Skeletal muscle tissue (tissue), 4 donors: ENCODE data around the gene CLRN1. TPM values are rescaled to one million over a fixed set of nuclear protein-coding genes. Genes with fewer than 3 reads are reported as not detected.
A peak's percentile ranks its signal among the peaks of the same experiment; 100 is the strongest.

Experiments used
- H3K27ac ChIP-seq: one replicate; pipeline ENCODE4 v1.7.0; 2013; ENCODE audit warnings: mild to moderate bottlenecking, low read depth, low read length, inconsistent platforms
- H3K27me3 ChIP-seq, 3 donors: one replicate each; pipeline ENCODE4 v1.7.0; 2013; ENCODE audit warnings: low read length in 3 of 3; ENCODE audit not compliant: control insufficient read depth in 3 of 3, insufficient read depth in 3 of 3
- H3K36me3 ChIP-seq, 3 donors: one replicate each; pipeline ENCODE4 v1.7.0; 2013; ENCODE audit warnings: low read length in 3 of 3; ENCODE audit not compliant: control insufficient read depth in 3 of 3, insufficient read depth in 3 of 3
- H3K4me1 ChIP-seq, 3 donors: one replicate each; pipeline ENCODE4 v1.7.0; 2013; ENCODE audit warnings: low read length in 3 of 3, mild to moderate bottlenecking in 3 of 3; ENCODE audit not compliant: control insufficient read depth in 3 of 3, insufficient read depth in 3 of 3
- H3K4me3 ChIP-seq, 3 donors: one replicate each; pipeline ENCODE4 v1.7.0; 2013; ENCODE audit warnings: low read length in 3 of 3
- H3K9ac ChIP-seq, 3 donors: one replicate each; pipeline ENCODE4 v1.7.0; 2013; ENCODE audit warnings: low read length in 3 of 3, mild to moderate bottlenecking in 3 of 3, moderate library complexity in 2 of 3, low read depth in 1 of 3
- H3K9me3 ChIP-seq, 3 donors: one replicate each; pipeline ENCODE4 v1.7.0; 2013; ENCODE audit warnings: low read length in 3 of 3; ENCODE audit not compliant: control insufficient read depth in 3 of 3
- total RNA-seq: library from RNA; depleted of rRNA; stranded (reverse); fragments of >200 nt; gene quantifications from one replicate; pipeline ENCODE4 v1.2.3, GENCODE V29; 2014
- donor health status: Osteomylitis.

Gene CLRN1
- total RNA-seq, 1 donor from 2014 or later, result not detected

DNA sequence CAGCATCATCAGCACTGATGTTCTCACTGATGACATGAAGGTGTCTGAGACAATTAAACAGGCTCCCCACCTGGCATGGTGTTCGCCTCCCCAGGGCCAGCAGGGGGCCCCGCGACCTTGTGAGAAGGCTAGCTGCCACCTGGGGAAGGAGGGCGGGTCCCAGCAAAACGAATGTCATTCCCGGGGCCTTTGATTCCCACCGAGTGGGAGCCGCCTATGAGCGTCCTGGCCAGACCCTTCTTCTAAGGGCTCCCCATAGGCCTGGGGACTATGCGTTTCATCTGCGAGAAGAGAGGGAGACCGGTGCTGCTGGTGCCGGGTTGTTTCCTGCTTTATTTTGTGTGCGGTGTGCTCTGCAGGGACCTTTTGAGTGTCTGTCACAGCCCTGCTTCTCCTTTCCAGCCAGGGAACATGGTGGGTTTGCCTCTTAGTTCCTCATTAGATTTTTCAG lies 46.8 kb downstream of the CLRN1 start:
- Histone ChIP-seq H3K4me1 (peaks cover 0 to 2% (median 0%) of the 10 kb centered on the region in 3 donors), H3K27ac (no peak overlapping the region), H3K4me3 (no peak overlapping the region), H3K27me3 (peaks cover 3 to 8% (median 5%) of the 10 kb centered on the region in 3 donors), H3K9me3 (no peaks in the 10 kb centered on the region), H3K9ac (no peak overlapping the region), H3K36me3 (no peaks in the 10 kb centered on the region)

- H3K4me3 ChIP-seq, result no peak overlapping the region
- H3K27me3 ChIP-seq, result peaks cover 3 to 10% (median 9%) of the 10 kb centered on the region in 3 donors
- no peak overlapping the region for H3K27ac ChIP-seq
- no peak overlapping the region for H3K9ac ChIP-seq
- peaks cover 0 to 2% (median 0%) of the 10 kb centered on the region in 3 donors for H3K4me1 ChIP-seq
- H3K36me3 ChIP-seq, result no peaks in the 10 kb centered on the region
- no peaks in the 10 kb centered on the region for H3K9me3 ChIP-seq
Measured at GRCh38 chr3:150922611-150923010, 49.9 kb downstream of the CLRN1 start.

DNA sequence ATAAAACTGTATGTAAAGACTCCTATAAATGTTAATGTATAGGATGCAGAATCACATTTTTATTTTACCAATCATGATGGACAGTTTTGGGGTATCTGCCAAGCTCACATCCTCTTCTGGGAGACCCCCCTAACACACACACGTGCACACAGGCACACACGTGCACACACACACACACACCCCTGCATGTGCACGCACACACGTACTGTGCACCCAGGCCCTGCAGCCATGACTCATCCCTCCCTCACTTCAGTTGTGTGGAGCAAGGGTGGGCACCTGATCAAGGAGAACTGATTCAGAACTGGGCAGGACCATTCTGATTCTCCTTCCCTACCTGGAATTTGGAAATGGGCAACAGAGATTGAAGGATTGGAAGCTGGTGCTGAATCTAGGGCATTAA lies 51.3 kb downstream of the CLRN1 start:
- H3K4me3 ChIP-seq, result no peak overlapping the region
- H3K9me3 ChIP-seq, result no peaks in the 10 kb centered on the region
- no peaks in the 10 kb centered on the region for H3K36me3 ChIP-seq
- no peak overlapping the region for H3K9ac ChIP-seq
- peaks cover 0 to 2% (median 0%) of the 10 kb centered on the region in 3 donors for H3K4me1 ChIP-seq
- peaks cover 3 to 10% (median 9%) of the 10 kb centered on the region in 3 donors for H3K27me3 ChIP-seq
- no peak overlapping the region for H3K27ac ChIP-seq

DNA sequence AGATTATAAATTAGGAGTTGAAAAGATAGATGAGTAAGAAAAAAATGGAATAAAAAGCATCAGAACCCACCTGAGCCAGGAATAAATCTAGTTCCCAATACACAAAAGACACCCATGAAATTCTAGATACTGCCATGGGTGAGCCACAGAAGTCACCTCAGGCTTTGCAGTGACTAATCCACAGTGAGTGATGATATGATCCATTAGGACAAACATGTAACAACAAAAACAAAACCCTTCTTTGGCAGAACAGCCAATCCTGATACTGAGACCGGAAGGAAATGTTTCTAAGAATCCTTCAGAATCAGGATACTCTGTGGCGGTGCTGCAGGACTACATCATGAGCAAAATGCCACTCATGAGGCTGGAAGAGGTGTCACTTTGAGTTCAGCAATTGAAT lies 52.3 kb downstream of the CLRN1 start:
- Histone ChIP-seq H3K9ac (no peak overlapping the region), H3K9me3 (no peaks in the 10 kb centered on the region), H3K36me3 (no peaks in the 10 kb centered on the region), H3K4me1 (no peaks in the 10 kb centered on the region), H3K4me3 (no peak overlapping the region), H3K27me3 (peaks cover 0 to 5% (median 4%) of the 10 kb centered on the region in 3 donors), H3K27ac (no peak overlapping the region)

- Histone ChIP-seq H3K27ac (no peak overlapping the region), H3K9ac (no peak overlapping the region), H3K4me1 (peaks cover 0 to 4% (median under 1%) of the 10 kb centered on the region in 3 donors), H3K4me3 (no peak overlapping the region), H3K9me3 (no peaks in the 10 kb centered on the region), H3K36me3 (no peaks in the 10 kb centered on the region), H3K27me3 (peaks cover 0 to 4% (median 2%) of the 10 kb centered on the region in 3 donors)
Measured at GRCh38 chr3:150917951-150918350, 54.6 kb downstream of the CLRN1 start.

DNA sequence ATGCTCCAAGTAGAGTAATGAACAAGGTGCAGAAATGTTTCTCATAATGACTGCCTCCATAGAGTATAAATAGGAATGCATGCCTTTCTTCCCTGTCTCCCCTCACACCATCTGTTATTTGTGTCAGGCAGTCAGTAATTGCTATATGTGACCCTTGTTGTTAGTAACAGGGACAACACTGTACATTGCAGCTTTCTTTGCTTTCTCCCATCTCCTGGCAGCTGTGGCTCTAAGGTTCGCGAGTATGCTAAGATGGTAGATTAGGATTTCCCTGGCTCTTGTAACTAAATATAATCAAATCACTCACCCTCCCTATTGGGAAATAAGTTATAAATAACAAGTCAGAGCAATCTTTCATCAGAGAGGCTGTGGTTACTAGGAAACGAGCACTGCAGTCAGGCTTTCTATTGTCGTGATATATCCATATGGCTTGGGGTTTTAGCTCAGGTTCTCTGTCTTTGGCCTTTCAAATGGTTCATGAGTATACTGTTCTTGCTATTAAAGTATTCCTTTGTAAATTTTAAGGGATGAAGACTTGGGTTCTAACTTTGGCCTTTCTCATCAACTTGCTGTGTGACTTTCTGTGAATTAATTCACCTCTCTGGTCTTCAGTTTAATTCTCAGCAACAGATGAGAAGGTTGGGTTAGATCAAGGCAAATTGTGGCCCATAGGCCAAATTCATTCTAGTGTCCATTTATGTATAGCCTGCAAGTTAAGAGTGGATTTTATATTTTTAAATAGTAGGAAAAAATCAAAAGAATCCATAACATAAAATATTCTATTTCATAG lies 59.2 kb downstream of the CLRN1 start:
- H3K27ac ChIP-seq, result peak overlapping the region; percentile 1
- no peak overlapping the region for H3K4me3 ChIP-seq
- no peak overlapping the region for H3K9ac ChIP-seq
- no peaks in the 10 kb centered on the region for H3K36me3 ChIP-seq
- H3K27me3 ChIP-seq, result peaks cover 0 to 4% (median 0%) of the 10 kb centered on the region in 3 donors
- H3K9me3 ChIP-seq, result no peaks in the 10 kb centered on the region
- peaks cover 0 to 4% (median 4%) of the 10 kb centered on the region in 3 donors for H3K4me1 ChIP-seq

- peaks cover 0 to 4% (median 4%) of the 10 kb centered on the region in 3 donors for H3K4me1 ChIP-seq
- H3K27me3 ChIP-seq, result no peaks in the 10 kb centered on the region
- H3K36me3 ChIP-seq, result no peaks in the 10 kb centered on the region
- H3K27ac ChIP-seq, result peak overlapping the region; percentile 1
- no peak overlapping the region for H3K9ac ChIP-seq
- H3K4me3 ChIP-seq, result no peak overlapping the region
- no peaks in the 10 kb centered on the region for H3K9me3 ChIP-seq
Measured at GRCh38 chr3:150912501-150912900, 60.0 kb downstream of the CLRN1 start.

GRCh38 chr3:150911771-150912170 lies 60.8 kb downstream of the CLRN1 start:
- H3K9me3 ChIP-seq, result peaks cover 0 to 2% (median 0%) of the 10 kb centered on the region in 3 donors
- H3K36me3 ChIP-seq, result no peaks in the 10 kb centered on the region
- no peaks in the 10 kb centered on the region for H3K27me3 ChIP-seq
- peaks cover 0 to 4% (median 4%) of the 10 kb centered on the region in 3 donors for H3K4me1 ChIP-seq
- H3K27ac ChIP-seq, result no peak overlapping the region
- H3K9ac ChIP-seq, result no peak overlapping the region
- H3K4me3 ChIP-seq, result no peak overlapping the region

DNA sequence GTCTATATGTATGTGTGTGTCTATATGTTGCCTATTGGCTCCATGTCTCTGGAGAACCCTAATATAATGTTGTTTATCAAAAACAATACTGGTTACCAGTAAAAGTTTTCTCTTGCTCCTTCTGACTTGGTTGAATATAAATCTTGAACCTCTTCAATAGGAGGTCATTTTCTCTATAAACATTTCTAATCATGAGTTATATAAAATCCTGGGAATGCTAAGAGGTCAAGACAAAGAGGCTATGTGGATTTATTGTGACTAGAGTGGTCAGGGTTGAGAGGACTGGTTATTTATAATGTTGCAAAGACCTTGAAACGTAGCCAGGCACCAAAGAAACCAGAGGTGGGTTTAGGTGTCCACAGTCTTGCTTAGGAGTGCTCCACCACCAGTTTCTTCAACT lies 66.1 kb downstream of the CLRN1 start:
- Histone ChIP-seq H3K4me3 (no peak overlapping the region), H3K27me3 (no peaks in the 10 kb centered on the region), H3K4me1 (no peaks in the 10 kb centered on the region), H3K36me3 (no peaks in the 10 kb centered on the region), H3K27ac (no peak overlapping the region), H3K9ac (no peak overlapping the region), H3K9me3 (peaks cover 0 to 2% (median 0%) of the 10 kb centered on the region in 3 donors)

DNA sequence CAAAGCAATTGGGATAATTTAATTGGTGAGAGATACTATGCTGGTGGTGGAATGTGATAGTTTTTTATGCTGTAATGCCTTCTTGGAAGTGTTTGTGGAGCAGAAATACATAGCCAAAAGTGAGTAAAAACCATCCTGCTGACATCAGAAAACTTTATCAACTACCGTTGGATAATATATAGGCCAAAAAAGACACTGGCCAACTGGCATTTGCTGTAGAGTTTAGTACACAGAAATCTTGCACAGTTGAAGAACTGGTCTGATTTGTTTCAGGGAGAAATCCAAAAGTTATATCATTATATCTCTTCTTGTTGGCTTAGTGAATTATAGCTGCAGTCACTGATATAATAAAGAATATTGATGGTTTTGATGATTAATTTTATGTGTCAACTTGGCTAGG lies 66.8 kb downstream of the CLRN1 start:
- Histone ChIP-seq H3K9me3 (peaks cover 0 to 2% (median 0%) of the 10 kb centered on the region in 3 donors), H3K27ac (no peak overlapping the region), H3K4me1 (no peaks in the 10 kb centered on the region), H3K9ac (no peak overlapping the region), H3K36me3 (no peaks in the 10 kb centered on the region), H3K27me3 (no peaks in the 10 kb centered on the region), H3K4me3 (no peak overlapping the region)
